Keratinocyte (primary cell): Measurements from ENCODE around the gene PTPN6. TPM values are rescaled to one million over a fixed set of nuclear protein-coding genes. Genes with fewer than 3 reads are reported as not detected.

Experiments used
- DNase-seq: peaks from one replicate; pipeline ENCODE4 v3.0.0-alpha.2; 2011; ENCODE audit warnings: low read depth, missing footprints, low spot score
- FAIRE-seq: peaks from 2 replicates; lab custom pipeline; 2011; peaks lifted over from hg19 to GRCh38; lab: Jason Lieb, UNC
- H2AFZ ChIP-seq: 2 replicates; pipeline ENCODE4 v1.6.0; 2012; ENCODE audit warnings: low read length, control low read depth, inconsistent platforms; ENCODE audit not compliant: control insufficient read depth
- H3K27ac ChIP-seq: 2 replicates; pipeline ENCODE4 v1.5.1; 2011; ENCODE audit warnings: low read length; ENCODE audit not compliant: control insufficient read depth, insufficient read depth
- H3K27me3 ChIP-seq: 3 replicates; pipeline ENCODE4 v1.6.0; 2011; ENCODE audit warnings: low read length; ENCODE audit not compliant: control insufficient read depth, insufficient read depth; ENCODE audit errors: extremely low read depth
- H3K36me3 ChIP-seq, 2 experiments: 2 replicates in 1 of 2; 3 replicates in 1 of 2; pipeline ENCODE4 v1.5.1; 2011; ENCODE audit warnings: low read length in 2 of 2, mild to moderate bottlenecking in 1 of 2; ENCODE audit not compliant: control insufficient read depth in 2 of 2, insufficient read depth in 2 of 2; ENCODE audit errors: extremely low read depth in 1 of 2
- H3K4me1 ChIP-seq: 3 replicates; pipeline ENCODE4 v1.5.1; 2011; ENCODE audit warnings: low read length; ENCODE audit not compliant: control insufficient read depth, insufficient read depth; ENCODE audit errors: extremely low read depth
- H3K4me2 ChIP-seq: 3 replicates; pipeline ENCODE4 v1.6.0; 2011; ENCODE audit warnings: low read depth, low read length; ENCODE audit not compliant: control insufficient read depth, insufficient read depth; ENCODE audit errors: extremely low read depth
- H3K4me3 ChIP-seq, 3 experiments: fragments of 200-600 bp in 1 of 3; sonication (generic) in 1 of 3; 2 replicates in 2 of 3; 3 replicates in 1 of 3; pipeline ENCODE4 v1.5.1; 2011 to 2016; ENCODE audit warnings: low read length in 3 of 3, mild to moderate bottlenecking in 3 of 3, control low read depth in 2 of 3, inconsistent platforms in 1 of 3, low read depth in 1 of 3, mixed read lengths in 1 of 3, mixed run types in 1 of 3, moderate library complexity in 1 of 3; ENCODE audit not compliant: control insufficient read depth in 2 of 3, insufficient read depth in 2 of 3; ENCODE audit errors: extremely low read depth in 1 of 3
- H3K79me2 ChIP-seq: 2 replicates; pipeline ENCODE4 v1.6.0; 2012; ENCODE audit warnings: low read length; ENCODE audit not compliant: control insufficient read depth, insufficient read depth
- H3K9ac ChIP-seq: 3 replicates; pipeline ENCODE4 v1.6.0; 2011; ENCODE audit warnings: low read length; ENCODE audit not compliant: control insufficient read depth, insufficient read depth; ENCODE audit errors: extremely low read depth
- H3K9me1 ChIP-seq: 3 replicates; pipeline ENCODE4 v1.6.0; 2011; ENCODE audit warnings: low read length; ENCODE audit not compliant: control insufficient read depth, insufficient read depth; ENCODE audit errors: extremely low read depth
- H3K9me3 ChIP-seq: 2 replicates; pipeline ENCODE4 v1.5.1; 2012; ENCODE audit warnings: low read depth, low read length; ENCODE audit not compliant: control insufficient read depth
- H4K20me1 ChIP-seq: 3 replicates; pipeline ENCODE4 v1.6.0; 2011; ENCODE audit warnings: low read length; ENCODE audit not compliant: control insufficient read depth, insufficient read depth; ENCODE audit errors: extremely low read depth
- CTCF ChIP-seq, 3 experiments: IDR thresholded peaks in 1 of 3; conservative IDR thresholded peaks in 1 of 3; optimal IDR thresholded peaks in 1 of 3; 2 replicates in 2 of 3; 3 replicates in 1 of 3; pipeline versions ENCODE3 to v1.5.1; 2011; ENCODE audit warnings: low read length in 3 of 3, mild to moderate bottlenecking in 3 of 3, moderate library complexity in 2 of 3, control low read depth in 1 of 3, inconsistent platforms in 1 of 3; ENCODE audit not compliant: insufficient read depth in 2 of 3; ENCODE audit errors: extremely low read depth in 1 of 3
- EZH2 ChIP-seq: IDR thresholded peaks from one replicate; pipeline ENCODE4 v1.6.1; 2012; ENCODE audit warnings: inconsistent platforms, mild to moderate bottlenecking, low read length, moderate library complexity
- dilution Hi-C: fragments of 300-500 bp; cut with MboI; formaldehyde crosslinking; loops from one replicate; pipeline ENCODE4 v1.7.0; 2020; ENCODE audit warnings: low sequenced_read_pairs; ENCODE audit not compliant: extremely low pct_ligation_motif_present
- polyA plus RNA-seq, 5 experiments: library from polyadenylated mRNA; depleted of rRNA in 3 of 5; stranded (reverse) in 3 of 5; stranded (forward) in 1 of 5; unstranded in 1 of 5; fragments of >200 nt; gene quantifications; 1 replicate in 1 of 5; 2 replicates in 3 of 5; 3 replicates in 1 of 5; pipeline versions ENCODE4 v1.2.1 to v1.2.3, GENCODE V29; 2011 to 2012; ENCODE audit warnings: missing spikeins in 2 of 5, low read depth in 1 of 5, low replicate concordance in 1 of 5

PTPN6 gene
- polyA plus RNA-seq, 1 donor (not counting 4 experiments of a cell fraction or from before 2014, with no cell fraction given): 18.7 TPM

- no peaks in the 10 kb centered on the region for H3K9me3 ChIP-seq
- no peak overlapping the region for H3K4me3 ChIP-seq
- H3K27me3 ChIP-seq: no peaks in the 10 kb centered on the region
- DNase-seq (no peak), FAIRE-seq (no peak)
- peaks cover 13% of the 10 kb centered on the region for H3K4me1 ChIP-seq
- TF ChIP-seq EZH2 (no peak), CTCF (optimal IDR thresholded peaks at IDR 0.05 in 1 of 3, IDR thresholded peaks at IDR 0.05 in 1 of 3, conservative IDR thresholded peaks at IDR 0.05 in 1 of 3; ENCODE audit: extremely low read depth in 1 of 3, insufficient read depth in 2 of 3, low read length in 3 of 3) (no peak)
- no peak overlapping the region for H3K9ac ChIP-seq
- H3K79me2 ChIP-seq: no peaks in the 10 kb centered on the region
- H3K9me1 ChIP-seq: no peaks in the 10 kb centered on the region
- H3K27ac ChIP-seq: no peak overlapping the region
- H3K4me2 ChIP-seq: no peak overlapping the region
- H4K20me1 ChIP-seq: no peaks in the 10 kb centered on the region
- dilution Hi-C loops: no loop called here
- H3K36me3 ChIP-seq: no peaks in the 10 kb centered on the region
- no peak overlapping the region for H2AFZ ChIP-seq
Observed at GRCh38 chr12:6903722-6904121, 47.4 kb upstream of the PTPN6 start.

- dilution Hi-C loops: no loop called here
- FAIRE-seq: peak; percentile 97
- H3K4me3 ChIP-seq: peak within 1 kb of the TSS; percentile 66 to 99 (median 98)
Observed at GRCh38 chr12:6904280-6905276, 46.6 kb upstream of the PTPN6 start, which contains the start of gene LRRC23. Gene LRRC23 (plus strand): TSS chr12:6904822. CDS start chr12:6905634, 812 bp downstream.

More at GRCh38 chr12:6904280-6905276, 46.6 kb upstream of the PTPN6 start, which contains the start of gene LRRC23:
- H3K9ac ChIP-seq: peak within 1 kb of the TSS; percentile 91
- peak within 1 kb of the TSS; percentile 96 for H3K4me2 ChIP-seq
- peak within 1 kb of the TSS; percentile 99 for H2AFZ ChIP-seq
- DNase-seq: no peak
- H3K79me2 ChIP-seq: no peaks in the 10 kb centered on the region
- H3K9me1 ChIP-seq: no peaks in the 10 kb centered on the region
- H3K9me3 ChIP-seq: no peaks in the 10 kb centered on the region
- no peaks in the 10 kb centered on the region for H3K27me3 ChIP-seq
- no peak for TF ChIP-seq CTCF (optimal IDR thresholded peaks at IDR 0.05 in 1 of 3, IDR thresholded peaks at IDR 0.05 in 1 of 3, conservative IDR thresholded peaks at IDR 0.05 in 1 of 3; ENCODE audit: extremely low read depth in 1 of 3, insufficient read depth in 2 of 3, low read length in 3 of 3)
- no peak for TF ChIP-seq EZH2
- no peaks in the 10 kb centered on the region for H3K36me3 ChIP-seq
- H3K27ac ChIP-seq: peak within 1 kb of the TSS; percentile 88
- H4K20me1 ChIP-seq: no peaks in the 10 kb centered on the region
- H3K4me1 ChIP-seq: peaks cover 13% of the 10 kb centered on the region
